ENCODE measurements around the gene FAM180B. TPM values are rescaled to one million over a fixed set of nuclear protein-coding genes. Genes with fewer than 3 reads are reported as not detected.

The FAM180B gene
- total RNA-seq, 5 donors from 2014 or later (not counting 1 experiment from before 2014, with no cell fraction given), result 0.20 to 0.51 (median 0.28) TPM; not detected in 2

Other genes starting within 250 kb of the FAM180B start
- not detected for gene MYBPC3, start 234.0 kb upstream of the FAM180B start, total RNA-seq
- 1 to 10 TPM; 1.8 to 5.8 (median 2.1) TPM for gene SPI1, start 208.1 kb upstream of the FAM180B start, total RNA-seq
- 10 to 100 TPM; 45.6 to 67.0 (median 65.2) TPM for gene SLC39A13, start 178.1 kb upstream of the FAM180B start, total RNA-seq
- gene PSMC3, start 160.2 kb upstream of the FAM180B start, total RNA-seq, result 10 to 100 TPM; 48.6 to 64.4 (median 55.0) TPM
- 1 to 10 TPM; 1.1 to 3.4 (median 1.4) TPM for gene RAPSN, start 137.5 kb upstream of the FAM180B start, total RNA-seq
- gene CELF1, start 33.5 kb upstream of the FAM180B start, total RNA-seq, result 100 to 1,000 TPM; 109 to 124 (median 123) TPM
- gene PTPMT1, start 21.1 kb upstream of the FAM180B start, total RNA-seq, result 10 to 100 TPM; 14.9 to 25.3 (median 25.0) TPM
- 10 to 100 TPM; 19.1 to 23.6 (median 21.6) TPM for gene KBTBD4, start 7.7 kb upstream of the FAM180B start, total RNA-seq
- gene NDUFS3, start 7.6 kb upstream of the FAM180B start, total RNA-seq, result 100 to 1,000 TPM in 1 of 5 donors, 10 to 100 TPM in 4; 69.1 to 105 (median 76.1) TPM
- gene C1QTNF4, start 7.7 kb downstream of the FAM180B start, total RNA-seq, result 1 to 10 TPM in 3 of 5 donors, under 1 TPM in 2; 0.53 to 2.0 (median 1.5) TPM
- 10 to 100 TPM; 20.4 to 32.1 (median 26.7) TPM for gene MTCH2, start 55.9 kb downstream of the FAM180B start, total RNA-seq
- gene AGBL2, start 128.7 kb downstream of the FAM180B start, total RNA-seq, result 10 to 100 TPM in 1 of 5 donors, 1 to 10 TPM in 4; 6.0 to 10.4 (median 8.8) TPM
- 100 to 1,000 TPM; 249 to 308 (median 276) TPM for gene FNBP4, start 180.7 kb downstream of the FAM180B start, total RNA-seq